Activated CD4-positive, alpha-beta T cell treated with anti-CD3 and anti-CD28 coated beads for 4 hours (primary cell): ENCODE measurements around the gene SPAG7.

ENCODE experiments used
- DNase-seq, 2 donors: peaks; one replicate each; pipeline ENCODE4 v3.0.0-alpha.2; 2020

Gene SPAG7

GRCh38 chr17:4974115-4974670, 6.6 kb upstream of the SPAG7 start:
- no peak for DNase-seq

- DNase-seq: no peak
These were observed 5.9 kb upstream of the SPAG7 start for GRCh38 chr17:4973256-4974114.

- no peak for DNase-seq
These were observed 5.1 kb upstream of the SPAG7 start for GRCh38 chr17:4972752-4973151.

GRCh38 chr17:4972322-4972721, 4.7 kb upstream of the SPAG7 start:
- DNase-seq: no peak

GRCh38 chr17:4971826-4972225, 4.2 kb upstream of the SPAG7 start:
- DNase-seq: no peak

GRCh38 chr17:4970273-4970672, 2.7 kb upstream of the SPAG7 start:
- no peak for DNase-seq

GRCh38 chr17:4969551-4970173, 2.0 kb upstream of the SPAG7 start:
- DNase-seq: peak; percentile 21 to 47

- DNase-seq: peak in 1 of 2 donors; percentile 45
These were observed 1.5 kb upstream of the SPAG7 start for GRCh38 chr17:4969047-4969550.

- DNase-seq: peak; percentile 37 to 48
These were observed 949 bp upstream of the SPAG7 start for GRCh38 chr17:4968486-4969046.

- DNase-seq: peak; percentile 89 to 92
These were observed 626 bp downstream of the SPAG7 start for GRCh38 chr17:4966844-4967538.

GRCh38 chr17:4965311-4965986, 2.2 kb downstream of the SPAG7 start:
- DNase-seq: no peak

GRCh38 chr17:4960279-4960922, 7.2 kb downstream of the SPAG7 start:
- no peak for DNase-seq

- DNase-seq: no peak
These were observed 8.2 kb downstream of the SPAG7 start for GRCh38 chr17:4959261-4959965.

GRCh38 chr17:4958102-4958501, 9.5 kb downstream of the SPAG7 start:
- DNase-seq: no peak

- peak; percentile 41 to 49 for DNase-seq
These were observed 11.0 kb downstream of the SPAG7 start for GRCh38 chr17:4956493-4957061.

GRCh38 chr17:4955091-4955490, 12.5 kb downstream of the SPAG7 start:
- DNase-seq: no peak

GRCh38 chr17:4953451-4953961, 14.1 kb downstream of the SPAG7 start:
- DNase-seq: no peak

GRCh38 chr17:4951486-4951885, 16.1 kb downstream of the SPAG7 start:
- DNase-seq: no peak

GRCh38 chr17:4950746-4951204, 16.8 kb downstream of the SPAG7 start, which contains the start of gene ENO3:
Gene ENO3 (plus strand): TSS chr17:4951119. CDS start chr17:4951830, 711 bp downstream.
- DNase-seq: no peak

- peak in 1 of 2 donors; percentile 74 for DNase-seq
These were observed 17.4 kb downstream of the SPAG7 start for GRCh38 chr17:4950075-4950745.
